Lung (tissue), 16 donors: ENCODE measurements around the gene SAXO1. TPM values are rescaled to one million over a fixed set of nuclear protein-coding genes. Genes with fewer than 3 reads are reported as not detected.

Source experiments
- ATAC-seq: fragments of 200-7000 bp; cut with Tn5 transposase; one replicate; pipeline ENCODE4 v1.9.1; 2020; ENCODE audit warnings: moderate number of reproducible peaks; ENCODE audit not compliant: insufficient read depth, low FRiP score
- DNase-seq, 3 donors: peaks; one replicate each; pipeline ENCODE4 v3.0.0-alpha.2; 2013 to 2017
- H3K27ac ChIP-seq, 2 donors: one replicate each; pipeline ENCODE4 v1.5.1; 2013; ENCODE audit warnings: mild to moderate bottlenecking in 2 of 2, moderate library complexity in 2 of 2, control low read depth in 1 of 2, inconsistent platforms in 1 of 2, low read depth in 1 of 2, low read length in 1 of 2
- H3K27me3 ChIP-seq, 3 donors: one replicate each; pipeline ENCODE4 v1.5.1; 2013; ENCODE audit warnings: low read length in 2 of 3; ENCODE audit not compliant: control insufficient read depth in 3 of 3, insufficient read depth in 3 of 3
- H3K36me3 ChIP-seq, 4 donors: one replicate each; pipeline ENCODE4 v1.5.1; 2013; ENCODE audit warnings: low read length in 4 of 4, mild to moderate bottlenecking in 1 of 4, moderate library complexity in 1 of 4; ENCODE audit not compliant: control insufficient read depth in 4 of 4, insufficient read depth in 4 of 4
- H3K4me1 ChIP-seq, 5 donors: one replicate each; pipeline ENCODE4 v1.5.1; 2013; ENCODE audit warnings: low read length in 5 of 5, mild to moderate bottlenecking in 2 of 5, moderate library complexity in 1 of 5; ENCODE audit not compliant: control insufficient read depth in 5 of 5, insufficient read depth in 5 of 5
- H3K4me3 ChIP-seq: one replicate; pipeline ENCODE4 v1.5.1; 2013; ENCODE audit warnings: mild to moderate bottlenecking, control low read depth, moderate library complexity
- H3K9ac ChIP-seq, 2 donors: one replicate each; pipeline ENCODE4 v1.5.1; 2013; ENCODE audit warnings: low read length in 2 of 2, control low read depth in 1 of 2; ENCODE audit not compliant: insufficient read depth in 1 of 2
- H3K9me3 ChIP-seq, 4 donors: one replicate each; pipeline ENCODE4 v1.5.1; 2013; ENCODE audit warnings: low read length in 3 of 4, mild to moderate bottlenecking in 1 of 4, moderate library complexity in 1 of 4; ENCODE audit not compliant: control insufficient read depth in 4 of 4, insufficient read depth in 3 of 4
- CTCF ChIP-seq: IDR thresholded peaks from 2 replicates; pipeline ENCODE4 v1.5.1; 2012; ENCODE audit warnings: mild to moderate bottlenecking; ENCODE audit errors: control extremely low read depth, extremely low read depth
- WGBS, 2 donors: extraction: QIAGEN DNeasy Blood & Tissue Kit; methylation state at CpG; one replicate each; pipeline ENCODE4 v1.1.7; 2013; 5-methylcytosine and 5-hydroxymethylcytosine counted together
- long read RNA-seq, 5 donors: transcript quantifications; one replicate each; lab custom pipeline, GENCODE V29; 2026
- polyA plus RNA-seq, 2 donors: library from polyadenylated mRNA; stranded (reverse); fragments of 200-250 nt; gene quantifications; one replicate each; pipeline ENCODE4 v1.2.1, GENCODE V29; 2013
- total RNA-seq, 2 donors: library from RNA; depleted of rRNA in 1 of 2; stranded (reverse); fragments of >200 nt in 1 of 2; gene quantifications; one replicate each; pipeline ENCODE4 v1.2.1, GENCODE V29; 2014 to 2021
- donor health status: control.
- donor health status: control.
- donor health status: Bipolar disorder and iron deficiency.
- donor health status: healthy.
- donor health status: DM: yes; HTN: yes; CAD: no.

SAXO1 gene, protein sequence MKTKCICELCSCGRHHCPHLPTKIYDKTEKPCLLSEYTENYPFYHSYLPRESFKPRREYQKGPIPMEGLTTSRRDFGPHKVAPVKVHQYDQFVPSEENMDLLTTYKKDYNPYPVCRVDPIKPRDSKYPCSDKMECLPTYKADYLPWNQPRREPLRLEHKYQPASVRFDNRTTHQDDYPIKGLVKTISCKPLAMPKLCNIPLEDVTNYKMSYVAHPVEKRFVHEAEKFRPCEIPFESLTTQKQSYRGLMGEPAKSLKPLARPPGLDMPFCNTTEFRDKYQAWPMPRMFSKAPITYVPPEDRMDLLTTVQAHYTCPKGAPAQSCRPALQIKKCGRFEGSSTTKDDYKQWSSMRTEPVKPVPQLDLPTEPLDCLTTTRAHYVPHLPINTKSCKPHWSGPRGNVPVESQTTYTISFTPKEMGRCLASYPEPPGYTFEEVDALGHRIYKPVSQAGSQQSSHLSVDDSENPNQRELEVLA
- under 1 TPM; 0.40 to 0.54 TPM for total RNA-seq
- polyA plus RNA-seq: under 1 TPM; 0.02 TPM
- long read RNA-seq, donor 1: 0 reads
- long read RNA-seq, donor 2: 0 reads
- long read RNA-seq, donor 3: 0 reads
- long read RNA-seq, donor 4: 0 reads
- long read RNA-seq, donor 5: 0 reads

DNA sequence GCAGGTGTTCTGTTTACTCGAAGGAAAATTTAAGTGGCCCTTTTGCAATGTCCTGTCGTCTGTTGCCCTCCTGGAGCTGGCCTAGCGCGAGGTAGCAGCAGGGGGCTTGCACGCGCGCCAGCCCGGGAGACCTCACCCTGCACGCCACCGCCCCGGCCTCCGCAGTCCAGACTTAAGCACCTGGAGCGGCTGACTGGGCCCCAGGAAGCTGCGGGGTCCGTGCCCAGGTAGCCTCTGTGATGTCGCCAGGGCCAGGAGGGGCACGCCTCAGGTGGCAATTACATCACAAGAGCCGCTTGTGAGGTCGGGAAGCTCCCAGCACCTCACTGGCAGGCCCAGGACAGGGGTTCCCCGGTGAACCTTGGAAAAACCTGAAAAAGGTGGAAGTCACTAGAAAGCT, at the start of gene SAXO1:
TSS of gene SAXO1 (minus strand) at position 195 of the 400 bp plus-strand sequence. CDS start 301 bp downstream, outside the sequence.
- Histone ChIP-seq H3K4me3 (no peak within 1 kb of the TSS), H3K27ac (no peak within 1 kb of the TSS), H3K36me3 (no peaks in the 10 kb centered on the region), H3K9me3 (no peaks in the 10 kb centered on the region), H3K9ac (no peak within 1 kb of the TSS), H3K27me3 (no peaks in the 10 kb centered on the region), H3K4me1 (peaks cover 0 to 5% (median 0%) of the 10 kb centered on the region in 5 donors)
- 72 to 85% methylated on average over 20 of the region's 20 CpGs for WGBS, 2 donors
- ATAC-seq (no peak), DNase-seq (no peak)
- no peak for TF ChIP-seq CTCF

DNA sequence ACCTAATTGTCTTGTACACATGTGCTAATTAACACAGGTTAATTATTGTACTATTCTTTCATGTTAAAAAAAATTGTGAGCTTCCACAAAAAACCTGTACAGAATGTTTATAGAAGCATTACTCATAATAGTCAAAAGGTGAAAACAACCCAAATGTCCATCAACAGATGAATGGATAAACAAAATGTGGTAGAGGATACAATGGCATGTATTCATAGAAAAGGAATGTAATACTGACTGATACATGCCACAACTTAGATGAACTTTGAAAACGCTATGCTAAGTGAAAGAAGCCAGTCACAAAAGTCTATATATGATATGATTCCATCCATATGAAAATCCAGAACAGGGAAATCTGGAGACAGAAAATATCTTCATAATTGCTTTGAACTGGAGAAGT, 41.8 kb upstream of the SAXO1 start:
- Histone ChIP-seq H3K9ac (no peak overlapping the region), H3K4me3 (no peak overlapping the region), H3K27ac (no peak overlapping the region), H3K27me3 (no peaks in the 10 kb centered on the region), H3K9me3 (no peaks in the 10 kb centered on the region), H3K4me1 (peaks cover 0 to 1% (median 0%) of the 10 kb centered on the region in 5 donors), H3K36me3 (peaks cover 24 to 29% (median 26%) of the 10 kb centered on the region in 4 donors)
- ATAC-seq (no peak), DNase-seq (no peak)
- 81 to 83% methylated on average over 1 of the region's 1 CpG for WGBS, 2 donors
- TF ChIP-seq CTCF: no peak

- Histone ChIP-seq H3K9me3 (no peaks in the 10 kb centered on the region), H3K9ac (no peak overlapping the region)
These were observed 41.2 kb upstream of the SAXO1 start for GRCh38 chr9:19074229-19074628.

More at GRCh38 chr9:19074229-19074628, 41.2 kb upstream of the SAXO1 start:
- TF ChIP-seq CTCF: no peak
- 93 to 100% methylated on average over 2 of the region's 2 CpGs for WGBS, 2 donors
- peaks cover 23 to 32% (median 28%) of the 10 kb centered on the region in 4 donors for H3K36me3 ChIP-seq
- H3K4me1 ChIP-seq: peaks cover 0 to 1% (median 0%) of the 10 kb centered on the region in 5 donors
- ATAC-seq (no peak), DNase-seq (no peak)
- no peak overlapping the region for H3K27ac ChIP-seq
- no peak overlapping the region for H3K4me3 ChIP-seq
- no peaks in the 10 kb centered on the region for H3K27me3 ChIP-seq
